A549 (cell line): ENCODE measurements around the gene BMX.

Source experiments
- CEBPB ChIP-seq, 2 experiments: fragments of >200 bp in 1 of 2; sonication (Bioruptor Twin) in 1 of 2; formaldehyde crosslinking in 1 of 2; IDR thresholded peaks; 2 replicates each; pipeline ENCODE4 v1.6.1; 2012 to 2016
- CHD4 ChIP-seq: fragments of 200-600 bp; sonication (generic); IDR thresholded peaks from 2 replicates; pipeline ENCODE4 v1.6.1; 2016; ENCODE audit warnings: antibody characterized with exemption, mild to moderate bottlenecking, borderline replicate concordance
- ESRRA ChIP-seq: fragments of 150-350 bp; IDR thresholded peaks from 2 replicates; pipeline ENCODE4 v1.6.1; 2014; ENCODE audit warnings: mild to moderate bottlenecking, low read length, borderline replicate concordance
- FOSL2 ChIP-seq, 2 experiments: fragments of 450-650 bp in 1 of 2; fragments of >200 bp in 1 of 2; sonication (Bioruptor Twin) in 1 of 2; formaldehyde crosslinking; IDR thresholded peaks; 2 replicates each; pipeline versions ENCODE4 v1.5.0 to v1.6.1; 2016 to 2020; ENCODE audit warnings: mild to moderate bottlenecking in 1 of 2, moderate library complexity in 1 of 2
- GATA3 ChIP-seq: IDR thresholded peaks from 2 replicates; pipeline ENCODE4 v1.6.1; 2012; ENCODE audit warnings: borderline replicate concordance
- POLR2A ChIP-seq: IDR thresholded peaks from 2 replicates; pipeline ENCODE4 v1.6.1; 2012; ENCODE audit warnings: mild to moderate bottlenecking, low read length
- RAD21 ChIP-seq, 2 experiments: fragments of >200 bp in 1 of 2; sonication (Bioruptor Twin) in 1 of 2; formaldehyde crosslinking in 1 of 2; IDR thresholded peaks in 1 of 2; conservative IDR thresholded peaks in 1 of 2; 2 replicates in 1 of 2; 3 replicates in 1 of 2; pipeline ENCODE4 v1.6.1; 2012 to 2018; ENCODE audit warnings: inconsistent platforms in 1 of 2
- TF ChIP-seq, protein P1 (sequence below): fragments of >200 bp; sonication (Bioruptor Twin); formaldehyde crosslinking; IDR thresholded peaks from 3 replicates; pipeline ENCODE4 v1.5.1; 2016
- TF ChIP-seq, protein P2 (sequence below): IDR thresholded peaks from 2 replicates; pipeline ENCODE4 v1.6.1; 2012; ENCODE audit warnings: low read depth, borderline replicate concordance

DNA sequence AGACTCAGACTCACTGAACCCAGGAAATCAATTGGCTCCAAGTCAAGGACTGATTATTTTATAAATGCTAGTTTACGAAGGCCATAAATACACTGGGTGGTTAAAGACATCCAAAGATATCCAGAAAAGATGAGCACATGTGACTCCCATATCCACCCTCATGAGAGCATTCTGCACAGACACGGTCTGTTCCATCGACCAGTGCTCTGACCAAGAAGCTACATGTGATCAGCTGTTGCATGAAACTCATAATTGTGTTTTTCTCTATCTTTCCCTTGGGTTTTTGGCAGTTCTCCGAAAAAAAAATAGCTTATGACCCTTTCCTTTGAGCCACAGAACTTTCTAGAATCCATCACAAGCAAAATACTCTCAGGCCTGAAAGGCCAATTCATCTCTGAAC is 4.8 kb upstream of the BMX start:
- TF ChIP-seq POLR2A = no peak
- TF ChIP-seq CEBPB (IDR thresholded peaks at IDR 0.05) = no peak
- TF ChIP-seq, protein P1, sequence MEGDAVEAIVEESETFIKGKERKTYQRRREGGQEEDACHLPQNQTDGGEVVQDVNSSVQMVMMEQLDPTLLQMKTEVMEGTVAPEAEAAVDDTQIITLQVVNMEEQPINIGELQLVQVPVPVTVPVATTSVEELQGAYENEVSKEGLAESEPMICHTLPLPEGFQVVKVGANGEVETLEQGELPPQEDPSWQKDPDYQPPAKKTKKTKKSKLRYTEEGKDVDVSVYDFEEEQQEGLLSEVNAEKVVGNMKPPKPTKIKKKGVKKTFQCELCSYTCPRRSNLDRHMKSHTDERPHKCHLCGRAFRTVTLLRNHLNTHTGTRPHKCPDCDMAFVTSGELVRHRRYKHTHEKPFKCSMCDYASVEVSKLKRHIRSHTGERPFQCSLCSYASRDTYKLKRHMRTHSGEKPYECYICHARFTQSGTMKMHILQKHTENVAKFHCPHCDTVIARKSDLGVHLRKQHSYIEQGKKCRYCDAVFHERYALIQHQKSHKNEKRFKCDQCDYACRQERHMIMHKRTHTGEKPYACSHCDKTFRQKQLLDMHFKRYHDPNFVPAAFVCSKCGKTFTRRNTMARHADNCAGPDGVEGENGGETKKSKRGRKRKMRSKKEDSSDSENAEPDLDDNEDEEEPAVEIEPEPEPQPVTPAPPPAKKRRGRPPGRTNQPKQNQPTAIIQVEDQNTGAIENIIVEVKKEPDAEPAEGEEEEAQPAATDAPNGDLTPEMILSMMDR = no peak
- TF ChIP-seq CHD4 = no peak
- TF ChIP-seq ESRRA = no peak
- TF ChIP-seq FOSL2 (IDR thresholded peaks at IDR 0.05) = no peak
- no peak for TF ChIP-seq FOSL2 (CRISPR knock-in tag; IDR thresholded peaks at IDR 0.05)
- no peak for TF ChIP-seq RAD21 (conservative IDR thresholded peaks at IDR 0.05 in 1 of 2, IDR thresholded peaks at IDR 0.05 in 1 of 2)
- TF ChIP-seq, protein P2, sequence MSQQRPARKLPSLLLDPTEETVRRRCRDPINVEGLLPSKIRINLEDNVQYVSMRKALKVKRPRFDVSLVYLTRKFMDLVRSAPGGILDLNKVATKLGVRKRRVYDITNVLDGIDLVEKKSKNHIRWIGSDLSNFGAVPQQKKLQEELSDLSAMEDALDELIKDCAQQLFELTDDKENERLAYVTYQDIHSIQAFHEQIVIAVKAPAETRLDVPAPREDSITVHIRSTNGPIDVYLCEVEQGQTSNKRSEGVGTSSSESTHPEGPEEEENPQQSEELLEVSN = no peak
- TF ChIP-seq GATA3 = no peak
